Adipocyte (in vitro differentiated cells): ENCODE results near the gene PACS1.

ENCODE experiments used
- DNase-seq: peaks from one replicate; pipeline ENCODE4 v3.0.0-alpha.2; 2015; ENCODE audit warnings: low read depth
- H3K27me3 ChIP-seq: replicated peaks from 2 replicates; pipeline ENCODE4 v1.7.0; 2013; ENCODE audit warnings: mild to moderate bottlenecking, low read length, moderate library complexity; ENCODE audit not compliant: control insufficient read depth, insufficient read depth
- H3K36me3 ChIP-seq: 2 replicates; pipeline ENCODE4 v1.7.0; 2013; ENCODE audit warnings: low read length, mild to moderate bottlenecking, moderate library complexity; ENCODE audit not compliant: control insufficient read depth, insufficient read depth, severe bottlenecking
- H3K4me1 ChIP-seq: 2 replicates; pipeline ENCODE4 v1.7.0; 2013; ENCODE audit warnings: mild to moderate bottlenecking, low read length, moderate library complexity; ENCODE audit not compliant: control insufficient read depth, insufficient read depth
- H3K4me3 ChIP-seq: 2 replicates; pipeline ENCODE4 v1.7.0; 2013; ENCODE audit warnings: mild to moderate bottlenecking, low read length, moderate library complexity
- H3K9ac ChIP-seq: 2 replicates; pipeline ENCODE4 v1.7.0; 2013; ENCODE audit warnings: mild to moderate bottlenecking, low read length, moderate library complexity
- H3K9me3 ChIP-seq: 2 replicates; pipeline ENCODE4 v1.7.0; 2013; ENCODE audit warnings: mild to moderate bottlenecking, low read length, moderate library complexity; ENCODE audit not compliant: control insufficient read depth

PACS1 gene

DNA sequence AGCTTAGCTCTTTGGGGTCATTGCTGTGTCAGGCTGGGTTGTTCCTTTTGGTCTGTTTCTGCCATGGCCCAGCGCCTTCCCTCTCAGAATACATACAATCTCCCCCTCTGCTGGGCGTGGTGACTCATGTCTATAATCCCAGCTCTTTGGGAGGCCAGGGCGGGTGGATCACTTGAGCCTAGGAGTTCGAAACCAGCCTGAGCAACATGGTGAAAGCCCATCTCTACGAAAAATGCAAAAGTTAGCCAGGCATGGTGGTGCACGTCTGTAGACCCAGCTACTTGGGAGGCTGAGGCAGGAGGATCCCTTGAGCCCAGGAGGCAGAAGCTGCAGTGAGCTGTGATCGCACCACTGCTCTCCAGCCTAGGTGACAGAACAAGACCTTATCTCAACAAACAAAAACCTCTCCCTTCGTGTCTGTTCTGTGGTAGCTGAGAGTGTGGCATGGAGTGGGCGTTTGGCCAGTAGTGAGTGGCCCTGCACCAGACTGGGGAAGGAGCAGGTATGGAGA lies 151.7 kb downstream of the PACS1 start:
- no peaks in the 10 kb centered on the region for H3K9me3 ChIP-seq
- no peak overlapping the region for H3K9ac ChIP-seq
- H3K36me3 ChIP-seq, result peaks cover 45% of the 10 kb centered on the region
- H3K4me3 ChIP-seq, result no peak overlapping the region
- no peaks in the 10 kb centered on the region for H3K4me1 ChIP-seq
- DNase-seq, result peak; percentile 13
- no peaks in the 10 kb centered on the region for H3K27me3 ChIP-seq

DNA sequence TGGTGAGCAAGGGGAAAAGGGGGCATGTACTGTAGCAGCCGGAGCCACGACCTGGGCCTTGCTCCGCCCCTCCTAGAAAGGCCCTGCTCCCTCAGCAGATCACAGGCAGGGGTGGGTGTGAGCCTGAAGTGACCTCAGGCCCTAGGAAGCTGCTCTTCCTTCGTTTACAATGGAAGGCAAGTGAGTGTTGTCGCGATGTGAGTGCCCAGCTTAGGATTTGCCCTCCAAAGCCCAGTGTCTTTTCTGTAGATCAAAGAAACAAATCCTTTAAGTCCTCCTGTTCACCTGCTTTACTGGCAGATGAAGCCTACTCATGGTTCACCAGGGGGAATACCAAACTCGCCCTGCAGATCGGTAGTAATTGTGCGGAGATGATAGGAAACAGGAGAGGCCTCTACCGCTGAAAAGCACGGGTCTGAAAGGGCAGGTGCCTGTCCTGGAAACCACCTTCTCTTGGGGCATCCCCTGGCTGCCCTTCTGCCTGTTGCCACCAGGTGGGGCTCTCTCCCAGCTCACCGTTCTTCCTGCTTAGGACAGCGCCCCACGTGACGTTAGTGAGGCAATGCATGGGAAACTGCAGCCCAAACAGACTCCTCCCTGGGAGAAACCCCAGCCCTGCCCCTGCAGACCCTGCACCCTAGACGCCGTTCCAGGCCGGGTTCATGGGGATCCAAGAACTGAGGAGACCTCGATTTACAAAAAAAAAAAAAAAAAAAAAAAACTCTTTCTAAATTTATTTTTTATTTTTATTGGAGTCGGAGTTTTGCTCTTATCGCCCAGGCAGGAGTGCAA lies 152.5 kb downstream of the PACS1 start:
- Histone ChIP-seq H3K4me1 (no peaks in the 10 kb centered on the region), H3K4me3 (no peak overlapping the region), H3K9ac (no peak overlapping the region), H3K27me3 (no peaks in the 10 kb centered on the region), H3K36me3 (peaks cover 40% of the 10 kb centered on the region), H3K9me3 (no peaks in the 10 kb centered on the region)
- peak; percentile 96 for DNase-seq

DNA sequence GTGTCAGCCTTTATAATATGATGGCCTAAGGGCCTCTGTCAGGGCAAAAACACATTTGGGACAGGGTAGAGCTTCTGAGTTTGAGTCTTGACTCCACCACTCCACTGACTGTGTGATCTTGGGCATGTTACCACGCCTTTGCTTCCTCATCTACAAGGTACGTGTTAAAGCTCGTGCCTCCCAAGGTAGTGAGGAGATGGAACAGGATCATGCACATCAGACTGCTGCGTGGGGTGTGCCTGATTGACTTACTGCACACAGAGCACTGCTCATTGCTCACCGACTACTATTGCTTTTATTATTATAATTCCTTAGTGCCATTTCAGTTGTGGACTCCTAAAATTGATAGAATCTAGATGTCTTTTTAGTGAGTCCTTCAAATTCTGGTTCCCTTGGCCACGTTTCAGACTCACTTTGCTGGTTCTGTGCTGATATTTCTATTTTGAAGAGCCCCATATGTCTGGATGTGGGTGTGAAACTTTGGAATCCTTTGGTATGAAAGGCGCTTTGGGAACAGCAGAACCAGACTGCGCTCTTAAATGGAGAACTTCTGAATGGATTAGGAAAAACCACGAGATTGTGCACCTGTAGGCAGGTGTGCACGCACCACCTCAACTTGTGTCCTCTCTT lies 154.3 kb downstream of the PACS1 start:
- H3K9ac ChIP-seq, result no peak overlapping the region
- no peaks in the 10 kb centered on the region for H3K9me3 ChIP-seq
- no peak overlapping the region for H3K4me3 ChIP-seq
- no peak for DNase-seq
- no peaks in the 10 kb centered on the region for H3K4me1 ChIP-seq
- H3K27me3 ChIP-seq, result no peaks in the 10 kb centered on the region
- H3K36me3 ChIP-seq, result peaks cover 37% of the 10 kb centered on the region

DNA sequence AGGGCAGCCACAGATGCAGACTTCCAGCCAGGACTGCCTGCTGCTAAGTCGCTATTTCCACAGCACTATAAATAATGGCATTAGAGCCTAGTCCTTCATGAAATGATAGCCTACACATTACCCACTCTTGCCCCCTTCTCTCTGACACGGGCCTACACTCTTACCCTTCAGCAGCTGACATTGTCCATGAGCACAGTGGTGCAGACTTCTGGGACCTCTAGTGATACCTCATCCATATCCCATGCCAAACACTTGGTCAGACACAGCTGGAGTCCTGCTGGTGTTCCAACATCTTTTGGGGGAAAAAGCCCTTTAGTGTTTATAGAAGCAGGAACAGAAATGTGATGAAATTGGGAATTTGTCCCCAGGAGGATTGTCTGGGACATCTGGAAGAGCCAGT lies 155.0 kb downstream of the PACS1 start:
- Histone ChIP-seq H3K36me3 (peaks cover 30% of the 10 kb centered on the region), H3K4me1 (no peaks in the 10 kb centered on the region), H3K4me3 (no peak overlapping the region), H3K9me3 (no peaks in the 10 kb centered on the region), H3K9ac (no peak overlapping the region), H3K27me3 (no peaks in the 10 kb centered on the region)
- DNase-seq, result no peak

DNA sequence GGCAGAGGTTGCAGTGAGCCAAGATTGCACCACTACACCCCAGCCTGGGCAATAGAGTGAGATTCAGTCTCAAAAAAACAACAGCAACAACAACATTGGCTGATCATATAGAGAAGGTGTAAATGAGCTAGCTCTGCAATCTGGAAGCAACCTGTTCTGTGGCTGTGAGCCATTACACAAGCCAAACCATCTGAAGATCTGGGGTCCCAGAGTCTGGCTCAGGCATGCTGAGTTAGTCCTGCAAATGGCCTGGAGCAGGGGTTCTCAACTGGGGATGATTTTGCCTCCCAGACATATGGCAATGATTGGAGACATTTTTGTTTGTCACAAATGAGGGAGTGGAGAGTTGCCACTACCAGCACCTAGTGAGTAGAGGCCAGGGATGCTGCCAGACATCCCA lies 156.0 kb downstream of the PACS1 start:
- no peak for DNase-seq
- peaks cover 32% of the 10 kb centered on the region for H3K36me3 ChIP-seq
- H3K27me3 ChIP-seq, result no peaks in the 10 kb centered on the region
- H3K9ac ChIP-seq, result no peak overlapping the region
- H3K9me3 ChIP-seq, result no peaks in the 10 kb centered on the region
- H3K4me3 ChIP-seq, result no peak overlapping the region
- H3K4me1 ChIP-seq, result no peaks in the 10 kb centered on the region

DNA sequence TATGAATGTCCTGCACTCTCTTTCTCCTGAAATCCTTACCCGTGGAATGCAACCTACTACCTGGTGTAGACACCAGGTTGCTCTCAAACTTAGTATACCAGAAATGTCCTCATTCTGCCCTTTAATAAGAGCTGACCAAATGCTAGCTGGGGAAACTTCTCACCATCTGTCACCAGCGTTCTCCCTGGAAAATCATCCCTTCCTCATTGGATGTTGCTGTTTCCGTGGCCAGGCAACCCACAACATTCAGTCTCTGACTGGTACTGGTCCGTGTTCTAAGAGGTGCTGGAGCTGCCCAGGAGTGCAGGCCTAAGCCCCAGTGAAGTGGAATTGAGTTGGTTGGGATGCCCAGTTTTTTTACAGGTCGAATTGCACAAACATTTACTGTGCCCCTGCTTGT lies 157.6 kb downstream of the PACS1 start:
- Histone ChIP-seq H3K4me3 (no peak overlapping the region), H3K9me3 (no peaks in the 10 kb centered on the region), H3K4me1 (no peaks in the 10 kb centered on the region), H3K27me3 (no peaks in the 10 kb centered on the region), H3K36me3 (peaks cover 48% of the 10 kb centered on the region), H3K9ac (no peak overlapping the region)
- DNase-seq, result no peak

DNA sequence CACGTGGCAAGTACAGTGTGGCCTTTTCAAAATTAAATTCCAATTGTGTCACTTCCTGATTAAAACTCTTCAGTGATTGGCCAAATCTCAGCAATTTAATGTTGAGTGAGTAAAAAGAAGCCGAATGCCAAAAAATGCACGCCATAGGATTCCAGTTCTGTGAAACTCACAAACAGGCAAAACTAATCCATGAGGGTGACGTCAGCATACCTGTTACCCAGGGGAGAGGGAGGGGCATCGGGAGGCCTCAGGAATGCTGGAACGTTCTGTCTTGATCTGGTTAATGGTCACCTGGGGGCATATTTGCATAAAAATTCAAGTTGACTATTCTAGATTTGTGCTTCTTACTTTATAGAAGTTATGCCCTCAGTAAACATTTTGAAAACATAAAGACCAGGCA lies 158.4 kb downstream of the PACS1 start:
- Histone ChIP-seq H3K36me3 (peaks cover 56% of the 10 kb centered on the region), H3K9me3 (no peaks in the 10 kb centered on the region), H3K4me3 (no peak overlapping the region), H3K9ac (no peak overlapping the region), H3K4me1 (no peaks in the 10 kb centered on the region), H3K27me3 (no peaks in the 10 kb centered on the region)
- DNase-seq, result no peak

DNA sequence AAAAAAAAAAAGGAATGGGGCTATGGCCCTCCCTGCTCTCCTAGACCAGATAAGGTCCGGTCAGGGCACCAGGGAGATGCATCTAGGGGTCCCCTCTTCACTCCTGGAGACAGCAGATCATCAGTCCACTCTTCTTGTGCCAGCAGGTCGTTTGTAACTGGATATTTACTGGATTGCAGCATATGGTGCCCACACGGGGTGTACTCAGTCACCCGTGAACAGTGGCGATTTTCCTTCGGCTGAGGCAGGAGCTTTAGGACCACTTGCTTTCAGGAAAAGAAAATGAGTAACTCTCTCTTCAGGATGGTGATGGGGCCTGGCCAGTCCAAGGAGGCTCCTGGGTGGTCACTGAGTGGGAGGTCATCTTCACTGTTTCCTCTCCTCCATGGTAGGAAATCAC lies 160.1 kb downstream of the PACS1 start:
- Histone ChIP-seq H3K4me3 (no peak overlapping the region), H3K4me1 (no peaks in the 10 kb centered on the region), H3K36me3 (peaks cover 63% of the 10 kb centered on the region), H3K27me3 (no peaks in the 10 kb centered on the region), H3K9me3 (no peaks in the 10 kb centered on the region), H3K9ac (no peak overlapping the region)
- DNase-seq, result no peak

DNA sequence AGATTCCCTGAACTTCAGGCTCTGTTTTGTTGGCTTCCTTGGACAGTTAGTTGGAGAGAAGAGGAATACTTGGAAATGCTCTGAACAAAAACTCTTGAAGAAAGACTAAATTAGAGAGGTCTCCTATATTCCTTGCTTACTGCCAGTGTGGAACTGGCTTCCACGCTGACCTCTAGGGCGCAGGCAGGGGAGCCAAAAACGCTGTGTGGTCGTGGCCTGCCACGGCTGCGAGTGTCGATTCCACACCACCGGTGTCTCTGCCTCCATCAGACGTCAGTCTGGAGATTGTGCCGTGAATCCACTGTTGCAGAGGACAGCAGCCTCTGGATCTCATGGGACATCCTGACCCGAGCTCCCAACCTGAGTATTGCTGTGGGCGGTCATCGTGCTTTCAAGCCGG lies 160.9 kb downstream of the PACS1 start:
- H3K27me3 ChIP-seq, result no peaks in the 10 kb centered on the region
- H3K4me1 ChIP-seq, result no peaks in the 10 kb centered on the region
- DNase-seq, result no peak
- peaks cover 69% of the 10 kb centered on the region for H3K36me3 ChIP-seq
- H3K9ac ChIP-seq, result no peak overlapping the region
- no peak overlapping the region for H3K4me3 ChIP-seq
- no peaks in the 10 kb centered on the region for H3K9me3 ChIP-seq

DNA sequence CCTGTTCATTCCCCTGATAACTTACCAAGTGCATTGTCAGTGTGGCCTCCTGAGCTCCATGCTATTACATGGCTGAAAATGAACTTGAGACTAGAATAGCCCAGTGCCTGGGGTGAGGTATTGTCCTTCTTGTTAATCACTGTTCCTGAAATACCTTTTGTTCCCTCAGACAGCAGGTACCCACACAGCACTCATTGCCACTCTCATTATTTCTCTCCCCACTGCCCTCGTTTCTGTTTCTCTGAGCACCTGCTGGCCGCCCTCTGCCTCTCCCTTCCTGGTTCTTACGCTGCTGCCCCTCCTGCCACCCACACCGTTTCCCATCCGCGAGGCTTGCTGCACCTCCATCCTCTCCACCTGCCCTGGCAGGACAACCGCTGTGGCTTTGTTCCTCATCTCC lies 161.5 kb downstream of the PACS1 start:
- no peak overlapping the region for H3K4me3 ChIP-seq

DNA sequence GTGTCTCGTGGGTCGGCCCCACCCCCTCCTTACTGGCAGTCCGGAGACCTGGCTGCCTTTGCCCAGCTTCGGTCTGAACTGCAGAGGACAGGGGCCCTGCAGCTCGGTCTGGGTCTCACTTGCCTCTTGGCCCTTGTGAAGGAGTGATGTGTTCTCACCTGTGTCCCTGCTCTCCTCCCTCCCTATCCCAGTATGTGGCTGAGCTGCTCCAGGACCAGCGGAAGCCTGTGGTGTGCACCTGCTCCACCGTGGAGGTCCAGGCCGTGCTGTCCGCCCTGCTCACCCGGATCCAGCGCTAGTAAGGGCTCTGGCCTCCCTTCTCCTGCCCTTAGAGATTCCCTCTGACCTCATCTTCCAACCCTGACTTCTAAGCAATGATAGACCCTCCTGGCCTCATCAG lies 162.7 kb downstream of the PACS1 start:
- H3K9me3 ChIP-seq, result no peaks in the 10 kb centered on the region
- no peak overlapping the region for H3K9ac ChIP-seq
- H3K4me1 ChIP-seq, result no peaks in the 10 kb centered on the region
- peaks cover 70% of the 10 kb centered on the region for H3K36me3 ChIP-seq
- no peaks in the 10 kb centered on the region for H3K27me3 ChIP-seq
- H3K4me3 ChIP-seq, result no peak overlapping the region
- no peak for DNase-seq

More for the DNA sequence above, 161.5 kb downstream of the PACS1 start:
- Histone ChIP-seq H3K9ac (no peak overlapping the region), H3K9me3 (no peaks in the 10 kb centered on the region), H3K36me3 (peaks cover 74% of the 10 kb centered on the region), H3K27me3 (no peaks in the 10 kb centered on the region), H3K4me1 (no peaks in the 10 kb centered on the region)
- no peak for DNase-seq
